HG03520 (cell line): ENCODE results near the gene POLE.

Experiments
- ATAC-seq: cut with Tn5 transposase; IDR thresholded peaks from one replicate; pipeline ENCODE4 v1.9.1; 2021; ENCODE audit warnings: mild to moderate bottlenecking, moderate library complexity; ENCODE audit not compliant: unreplicated experiment

Gene POLE

DNA sequence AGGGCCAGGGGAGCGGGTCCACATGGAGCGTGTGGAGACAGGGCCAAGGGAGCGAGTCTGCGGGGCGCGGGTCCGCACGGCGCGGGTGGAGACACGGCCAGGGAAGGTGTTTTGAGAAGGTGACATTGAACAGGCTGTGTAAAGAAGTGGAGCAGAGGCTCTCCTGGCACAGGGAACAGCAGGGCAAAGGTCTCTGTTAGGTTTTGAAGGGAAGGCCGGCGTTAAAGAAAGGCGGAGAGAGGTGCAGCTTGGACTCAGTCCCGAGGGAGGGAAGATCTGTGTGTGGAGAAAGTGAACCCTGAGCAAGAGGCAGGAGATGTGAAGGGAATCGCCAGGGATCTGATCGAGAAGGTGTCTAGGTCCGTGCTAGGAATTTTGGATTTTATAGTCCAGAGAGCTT lies 2.1 kb upstream of the POLE start:
- ATAC-seq, result no peak

DNA sequence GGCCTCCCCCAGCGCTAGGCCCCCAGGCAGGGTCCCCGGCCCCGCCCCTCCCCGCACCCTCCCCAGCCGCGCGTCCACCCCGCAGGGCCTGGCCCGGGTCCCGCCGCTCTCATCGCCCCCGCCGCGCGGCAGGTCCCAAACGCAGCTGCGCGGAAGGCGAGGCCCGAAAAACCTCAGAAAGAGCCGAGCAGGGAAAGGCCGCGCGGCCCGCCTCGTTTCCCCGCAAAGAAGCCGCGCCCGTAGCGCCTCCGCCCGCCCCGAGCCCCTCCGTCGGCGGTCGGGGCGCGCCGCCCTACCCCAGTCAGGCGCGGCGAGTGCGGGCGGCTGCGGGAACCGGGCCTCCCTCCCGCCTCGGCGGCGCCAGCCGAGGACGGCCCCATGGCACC lies 324 bp downstream of the POLE start:
- peak; percentile 7 for ATAC-seq

- no peak for ATAC-seq
Observed at GRCh38 chr12:132685400-132685799, 1.7 kb downstream of the POLE start.

DNA sequence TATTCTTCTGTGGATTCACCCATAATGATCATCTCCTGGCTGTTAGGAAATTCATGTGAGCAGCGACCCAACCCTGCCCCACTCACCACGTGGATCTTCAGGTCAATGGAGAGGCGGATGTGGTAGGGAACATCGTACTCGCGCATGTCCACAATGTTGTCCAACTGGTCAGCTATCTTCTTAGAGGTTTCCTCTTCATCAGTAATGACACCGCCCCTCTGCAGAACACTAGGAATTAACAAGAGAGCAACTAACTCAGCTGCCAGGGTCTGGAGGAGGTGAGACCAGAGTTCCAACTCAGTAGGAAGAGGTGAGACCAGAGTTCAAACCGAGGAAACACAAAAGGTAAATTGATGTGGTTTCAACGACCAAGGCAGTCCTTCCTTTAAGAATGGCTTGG lies 9.7 kb downstream of the POLE start:
- ATAC-seq, result no peak

DNA sequence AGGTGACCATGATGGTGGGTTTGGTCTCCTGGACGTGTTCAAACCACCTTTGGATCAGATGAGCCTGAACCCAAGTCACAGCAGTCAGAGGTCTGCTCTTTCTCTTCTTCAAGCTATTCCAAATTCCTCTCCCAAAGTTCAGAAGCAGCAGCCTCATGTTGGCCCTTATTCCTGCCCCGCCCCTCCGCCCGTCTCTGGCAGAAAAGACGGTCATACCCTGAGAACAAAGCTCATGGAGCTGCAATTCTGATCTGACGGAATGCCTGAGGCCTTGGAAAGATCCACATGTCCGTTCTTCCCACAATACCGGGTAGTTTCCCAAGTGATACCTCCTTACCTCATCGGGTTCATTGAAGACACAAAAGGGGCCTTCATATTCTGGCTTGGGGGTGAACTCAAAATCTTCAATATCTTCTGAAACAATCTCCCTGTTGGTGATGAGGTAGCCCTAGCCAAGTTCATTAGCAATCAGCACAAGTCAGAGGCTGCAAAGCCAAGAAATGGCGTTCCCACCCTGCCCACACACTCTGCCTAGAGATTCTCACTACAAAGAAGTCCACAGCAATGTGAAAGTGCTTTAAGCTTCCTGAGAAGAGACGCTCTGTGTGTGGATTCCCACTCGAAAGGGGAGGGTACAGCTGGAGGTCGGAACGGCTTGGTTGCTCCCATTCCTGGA lies 11.2 kb downstream of the POLE start:
- no peak for ATAC-seq

GRCh38 chr12:132674561-132674960 lies 12.6 kb downstream of the POLE start:
- ATAC-seq, result no peak

GRCh38 chr12:132673288-132674179 lies 13.6 kb downstream of the POLE start:
- ATAC-seq, result no peak

DNA sequence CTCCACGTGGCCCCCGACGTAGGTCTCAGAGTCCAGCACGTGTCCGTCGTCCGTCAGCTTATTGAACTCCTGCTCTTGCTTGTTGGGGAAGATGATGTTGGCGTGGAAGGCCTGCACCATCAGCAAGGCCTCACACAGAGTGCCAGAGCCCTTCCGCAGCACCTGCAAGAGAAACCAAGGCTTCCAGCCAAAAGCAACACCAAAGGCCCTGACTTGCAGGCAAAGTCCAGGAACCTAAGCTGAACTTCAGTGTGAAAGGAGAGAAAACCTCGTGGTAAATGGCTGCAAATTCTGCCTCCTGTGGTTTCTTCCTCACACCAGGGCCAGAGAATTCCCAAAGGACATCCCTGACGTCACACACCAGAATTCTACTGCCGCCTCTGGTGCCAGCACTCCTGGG lies 14.5 kb downstream of the POLE start:
- ATAC-seq, result no peak

GRCh38 chr12:132672116-132672515 lies 15.0 kb downstream of the POLE start:
- no peak for ATAC-seq

GRCh38 chr12:132669166-132669879 lies 17.8 kb downstream of the POLE start:
- ATAC-seq, result no peak

- no peak for ATAC-seq
Observed at GRCh38 chr12:132668191-132669088, 18.7 kb downstream of the POLE start.

- no peak for ATAC-seq
Observed at GRCh38 chr12:132665794-132666193, 21.3 kb downstream of the POLE start.

- no peak for ATAC-seq
Observed at GRCh38 chr12:132665149-132665491, 22.0 kb downstream of the POLE start.

- ATAC-seq, result no peak
Observed at GRCh38 chr12:132664206-132665148, 22.7 kb downstream of the POLE start.

- ATAC-seq, result no peak
Observed at GRCh38 chr12:132662901-132663755, 24.0 kb downstream of the POLE start.

DNA sequence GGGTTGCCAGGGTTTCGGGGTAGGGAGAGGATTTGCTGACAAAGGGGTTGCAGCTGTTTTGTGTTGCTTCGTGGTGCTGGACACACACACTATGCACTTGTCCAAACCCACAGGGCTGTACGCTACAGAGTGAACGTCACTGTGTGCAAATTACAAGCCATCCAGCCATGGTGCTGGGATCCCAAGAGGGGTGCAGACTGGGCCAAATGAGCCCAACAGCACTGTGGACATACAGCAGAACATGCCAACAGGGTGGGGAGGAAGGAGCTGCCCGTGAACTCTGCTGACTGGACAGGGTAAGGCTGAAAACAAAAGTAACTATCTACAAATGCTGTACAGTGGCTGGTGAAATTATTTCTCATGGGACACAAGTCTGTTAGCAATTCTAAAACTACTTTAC lies 25.2 kb downstream of the POLE start:
- no peak for ATAC-seq

DNA sequence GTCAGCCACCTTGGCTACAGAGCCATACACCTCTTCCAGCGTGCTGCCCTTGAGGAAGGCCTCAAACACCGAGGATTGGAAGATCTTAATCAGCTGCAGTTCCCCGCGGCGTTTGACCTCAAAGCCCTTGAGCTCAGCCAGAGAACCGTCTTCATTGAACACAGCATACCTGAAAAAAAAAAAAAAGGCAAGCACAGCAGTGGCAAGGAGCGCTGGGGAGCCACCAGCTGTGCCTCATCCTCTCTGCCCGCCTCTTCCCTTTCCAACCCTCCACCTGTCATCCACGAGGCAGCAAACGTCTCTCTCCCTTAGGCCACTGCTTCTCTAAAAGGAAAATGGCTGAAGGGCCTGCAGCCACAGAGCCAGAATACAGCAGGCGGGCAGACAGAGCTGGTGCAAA lies 26.1 kb downstream of the POLE start:
- no peak for ATAC-seq

DNA sequence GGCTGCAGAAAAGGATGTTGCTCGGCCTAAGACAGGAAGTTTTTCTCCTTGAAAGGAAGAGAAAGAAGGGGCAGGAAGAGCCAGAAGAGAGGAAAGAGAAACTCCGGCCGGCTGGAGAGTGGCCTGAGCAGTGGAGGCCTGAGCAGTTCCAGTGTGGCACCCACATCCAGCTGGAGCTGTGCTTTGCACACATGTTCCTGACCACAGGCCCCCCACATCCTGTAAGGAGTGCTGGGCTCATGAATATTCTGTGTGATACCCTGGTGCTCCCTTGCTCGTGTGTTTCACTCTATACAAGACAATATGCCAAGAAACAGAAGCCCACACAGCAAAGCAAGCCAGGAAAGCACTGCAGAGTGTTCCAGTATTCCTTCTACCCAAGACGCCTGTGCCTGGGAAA lies 27.1 kb downstream of the POLE start:
- no peak for ATAC-seq

- no peak for ATAC-seq
Observed at GRCh38 chr12:132659146-132659545, 28.0 kb downstream of the POLE start.
